ENCODE results near the gene PNPLA3.

PNPLA3 gene

GRCh38 chr22:43967069-43967468 lies 43.5 kb downstream of the PNPLA3 start:
- no peak for DNase-seq (ENCODE audit: low spot score)

- DNase-seq (ENCODE audit: low spot score) = no peak
These were observed 45.0 kb downstream of the PNPLA3 start for GRCh38 chr22:43968614-43969013.

GRCh38 chr22:43969021-43969878 lies 45.6 kb downstream of the PNPLA3 start:
- no peak for DNase-seq (ENCODE audit: low spot score)

GRCh38 chr22:43969989-43970755 lies 46.6 kb downstream of the PNPLA3 start:
- no peak for DNase-seq (ENCODE audit: low spot score)

GRCh38 chr22:43971112-43971511 lies 47.5 kb downstream of the PNPLA3 start:
- no peak for DNase-seq (ENCODE audit: low spot score)

- DNase-seq (ENCODE audit: low spot score) = no peak
These were observed 49.4 kb downstream of the PNPLA3 start for GRCh38 chr22:43972931-43973462.

GRCh38 chr22:43974028-43974545 lies 50.5 kb downstream of the PNPLA3 start:
- no peak for DNase-seq (ENCODE audit: low spot score)

GRCh38 chr22:43975041-43975440 lies 51.4 kb downstream of the PNPLA3 start:
- no peak for DNase-seq (ENCODE audit: low spot score)

GRCh38 chr22:43976861-43977795 lies 53.5 kb downstream of the PNPLA3 start:
- DNase-seq (ENCODE audit: low spot score) = no peak

GRCh38 chr22:43978558-43978957 lies 55.0 kb downstream of the PNPLA3 start:
- DNase-seq (ENCODE audit: low spot score) = no peak

- no peak for DNase-seq (ENCODE audit: low spot score)
These were observed 57.0 kb downstream of the PNPLA3 start for GRCh38 chr22:43980579-43980978.

- no peak for DNase-seq (ENCODE audit: low spot score)
These were observed 57.4 kb downstream of the PNPLA3 start for GRCh38 chr22:43980996-43981395.

GRCh38 chr22:43983808-43984207 lies 60.2 kb downstream of the PNPLA3 start:
- no peak for DNase-seq (ENCODE audit: low spot score)

- no peak for DNase-seq (ENCODE audit: low spot score)
These were observed 61.9 kb downstream of the PNPLA3 start for GRCh38 chr22:43985532-43985931.

GRCh38 chr22:43988116-43988820 lies 64.7 kb downstream of the PNPLA3 start:
- DNase-seq (ENCODE audit: low spot score) = no peak

- DNase-seq (ENCODE audit: low spot score) = no peak
These were observed 65.4 kb downstream of the PNPLA3 start for GRCh38 chr22:43988960-43989359.

- no peak for DNase-seq (ENCODE audit: low spot score)
These were observed 66.4 kb downstream of the PNPLA3 start for GRCh38 chr22:43990044-43990443.

- DNase-seq (ENCODE audit: low spot score) = no peak
These were observed 67.9 kb downstream of the PNPLA3 start for GRCh38 chr22:43991316-43992020.

- no peak for DNase-seq (ENCODE audit: low spot score)
These were observed 68.8 kb downstream of the PNPLA3 start for GRCh38 chr22:43992331-43992821.
